ENCODE data around the gene SGPL1. TPM values are rescaled to one million over a fixed set of nuclear protein-coding genes. Genes with fewer than 3 reads are reported as not detected.

SGPL1 gene
- total and polyA plus RNA-seq, 10 of the 15 experiments (the other 5 are each of a cell fraction or from before 2014, with no cell fraction given) = 4.9 to 20.7 (median 10.6) TPM

DNA sequence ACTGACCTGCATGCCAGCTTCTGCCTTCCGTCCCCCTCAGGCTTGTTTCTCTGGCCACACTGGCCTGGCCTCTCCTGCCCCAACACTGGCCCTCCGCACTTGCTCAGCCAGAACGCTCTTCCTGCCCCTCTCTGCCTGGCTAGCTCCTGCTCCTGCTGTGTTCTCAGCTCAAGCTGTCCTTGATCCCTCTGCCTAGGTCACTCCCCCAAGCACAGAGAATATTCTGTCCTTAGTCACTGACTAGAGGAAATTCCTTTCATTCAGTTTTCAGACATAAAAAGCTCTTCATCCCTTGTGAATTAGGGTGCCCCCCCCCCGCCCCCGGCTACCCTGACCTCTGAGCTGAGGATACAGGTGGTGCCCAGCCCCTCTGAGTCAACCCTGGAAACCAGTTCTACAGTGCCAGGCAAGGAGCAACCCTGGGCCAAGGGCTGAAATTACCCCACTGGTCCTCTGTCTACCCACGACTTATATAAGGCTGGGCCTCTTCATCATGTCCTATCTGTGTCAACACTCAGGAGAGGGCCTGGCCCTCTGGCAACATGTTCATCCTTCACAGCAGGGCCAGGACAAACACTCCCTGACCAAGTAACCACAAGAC is 6.6 kb upstream of the SGPL1 start:
- Histone ChIP-seq H3K27ac (ENCODE audit: control insufficient read depth, insufficient read depth) (no peak overlapping the region), H2AFZ (ENCODE audit: control insufficient read depth, low read depth, low read length) (no peak overlapping the region), H3K36me3 (ENCODE audit: control insufficient read depth in 2 of 2, insufficient read depth in 2 of 2, low read length in 1 of 2) (no peaks in the 10 kb centered on the region), H3K9me3 (replicated peaks; ENCODE audit: control insufficient read depth, insufficient read depth, low read length) (no peaks in the 10 kb centered on the region), H4K20me1 (ENCODE audit: control insufficient read depth, insufficient read depth) (no peaks in the 10 kb centered on the region; the same call in 1 of the 2 replicates), H3K79me2 (ENCODE audit: control insufficient read depth, insufficient read depth, low read length) (no peaks in the 10 kb centered on the region), H3K27me3 (replicated peaks in 1 of 2; ENCODE audit: control insufficient read depth in 2 of 2, insufficient read depth in 2 of 2, low read length in 1 of 2) (no peaks in the 10 kb centered on the region), H3K4me3 (no peak overlapping the region), H3K4me1 (ENCODE audit: control insufficient read depth, insufficient read depth, low read length) (no peaks in the 10 kb centered on the region), H3K9ac (ENCODE audit: control insufficient read depth, insufficient read depth, low read length) (no peak overlapping the region), H3K4me2 (ENCODE audit: control insufficient read depth, insufficient read depth) (no peak overlapping the region)
- RAD21 ChIA-PET (ENCODE audit: unreplicated experiment) = no interaction called here
- ATAC-seq (no peak), DNase-seq (ENCODE audit: low read depth, low spot score) (no peak), FAIRE-seq (no peak)
- CTCF ChIA-PET = no interaction called here
- BruUV-seq (replicated peaks) = no TSS peak
- POLR2A ChIA-PET = no interaction called here
- in situ Hi-C loops (cut with MboI) (no loop called here), intact Hi-C loops (cut with micrococcal nuclease; ENCODE audit: unreplicated experiment) (no loop called here)
- TF ChIP-seq ZZZ3 (IDR thresholded peaks at IDR 0.05; ENCODE audit: control insufficient read depth, insufficient read length, low read depth) (no peak), SP1 (IDR thresholded peaks at IDR 0.05; ENCODE audit: low read depth, low read length) (no peak), BMI1 (IDR thresholded peaks at IDR 0.05; ENCODE audit: borderline replicate concordance) (no peak), NKRF (conservative IDR thresholded peaks at IDR 0.05) (no peak), NRF1 (conservative IDR thresholded peaks at IDR 0.05; ENCODE audit: low read depth, low read length) (no peak), TARDBP (IDR thresholded peaks at IDR 0.05; ENCODE audit: borderline replicate concordance) (no peak), TCF12 (IDR thresholded peaks at IDR 0.05; ENCODE audit: low read depth, low read length) (no peak)
- SMC1A ChIA-PET (ENCODE audit: uncharacterized antibody, unreplicated experiment) = no interaction called here
- 25% methylated on average over 6 of the region's 6 CpGs for WGBS (ENCODE audit: insufficient coverage, insufficient replicate concordance, low lambda C conversion rate, missing lambda C conversion rate)

Data from GM12878 (cell line).